Ovary (tissue), 9 donors: ENCODE measurements around the gene KCNK17. TPM values are rescaled to one million over a fixed set of nuclear protein-coding genes. Genes with fewer than 3 reads are reported as not detected.

Experiments used
- DNase-seq, 5 donors: peaks; one replicate each; pipeline ENCODE4 v3.0.0-alpha.2; 2019 to 2020
- H3K27ac ChIP-seq, 2 donors: fragments of 200-600 bp; one replicate each; pipeline versions ENCODE4 v1.5.1 to v1.8.0; 2019 to 2022
- H3K27me3 ChIP-seq: fragments of 200-600 bp; one replicate; pipeline ENCODE4 v1.8.0; 2022
- H3K36me3 ChIP-seq: fragments of 200-600 bp; sonication (generic); one replicate; pipeline ENCODE4 v1.5.1; 2019
- H3K4me1 ChIP-seq: one replicate; pipeline ENCODE4 v1.8.1; 2013; ENCODE audit warnings: mild to moderate bottlenecking, moderate library complexity; ENCODE audit not compliant: insufficient read depth
- H3K4me3 ChIP-seq: fragments of 200-600 bp; sonication (generic); one replicate; pipeline ENCODE4 v1.5.1; 2017
- H3K9me3 ChIP-seq, 2 donors: fragments of 200-600 bp in 1 of 2; sonication (generic) in 1 of 2; one replicate each; pipeline versions ENCODE4 v1.5.1 to v1.8.1; 2013 to 2019; ENCODE audit warnings: mild to moderate bottlenecking in 1 of 2, moderate library complexity in 1 of 2
- CTCF ChIP-seq, 3 donors: fragments of 450-650 bp in 2 of 3; fragments of 200-600 bp in 1 of 3; IDR thresholded peaks; one replicate each; pipeline versions ENCODE4 v1.5.1 to v1.8.0; 2016 to 2022; ENCODE audit warnings: antibody characterized with exemption in 3 of 3, mild to moderate bottlenecking in 1 of 3
- EP300 ChIP-seq: sonication (generic); formaldehyde crosslinking; IDR thresholded peaks from one replicate; pipeline ENCODE4 v1.6.1; 2017; ENCODE audit warnings: antibody characterized with exemption
- POLR2A ChIP-seq: fragments of 450-650 bp; IDR thresholded peaks from one replicate; pipeline ENCODE4 v1.6.1; 2017; ENCODE audit warnings: antibody characterized with exemption, mild to moderate bottlenecking, moderate library complexity
- WGBS, 3 donors: extraction: QIAGEN DNeasy Blood & Tissue Kit in 1 of 3; methylation state at CpG; one replicate each; pipeline versions ENCODE4 v1.1.5 to v1.1.7; 2013 to 2017; 5-methylcytosine and 5-hydroxymethylcytosine counted together
- intact Hi-C, 4 donors: fragments of 100-400 bp; cut with DNase I; formaldehyde crosslinking; loops; one replicate each; pipeline versions ENCODE4 v1.11.0 to v1.15.1; 2022 to 2023
- polyA plus RNA-seq, 2 donors: library from polyadenylated mRNA; stranded (reverse); fragments of 200-250 nt in 1 of 2; fragments of 350-450 nt in 1 of 2; fragmentation: Illumina TruSeq in 1 of 2; extraction: RNeasy Lipid Tissue Mini Kit (QIAGEN cat#74804) in 1 of 2; gene quantifications; one replicate each; pipeline ENCODE4 v1.2.3, GENCODE V29; 2013 to 2014
- total RNA-seq, 7 donors: library from RNA; depleted of rRNA in 2 of 7; stranded (reverse); fragments of >200 nt in 2 of 7; fragmentation: NEBNext Ultra II Directional in 3 of 7; extraction: Animal tissue kit (Norgen Biotek cat#: 25700) in 3 of 7; gene quantifications; one replicate each; pipeline versions ENCODE4 v1.1.0 to v1.2.4, GENCODE V29; 2016 to 2023
- donor health status: DM: no; HTN: no; CAD: no; lungs with moderate emphysema.
- donor health status: DM: no; HTN: no; CAD: no.
- donor health status: Bipolar disorder and iron deficiency.
- donor health status: DM: yes; HTN: yes; CAD: no.
- donor health status: DM: no; HTN: no; CAD: no.
- donor health status: DM: yes; HTN: yes; CAD: no.

The KCNK17 gene
- total and polyA plus RNA-seq, 9 donors: 0.08 to 1.0 (median 0.35) TPM; not detected in 5

GRCh38 chr6:39330476-39330875 is 16.3 kb upstream of the KCNK17 start:
- H3K4me3 ChIP-seq: no peak overlapping the region
- intact Hi-C loops: no loop called here
- H3K36me3 ChIP-seq: no peaks in the 10 kb centered on the region
- no peak for DNase-seq
- no peak for TF ChIP-seq POLR2A
- TF ChIP-seq CTCF (IDR thresholded peaks at IDR 0.05): no peak
- TF ChIP-seq EP300: no peak
- H3K27ac ChIP-seq: no peak overlapping the region
- H3K9me3 ChIP-seq: no peaks in the 10 kb centered on the region
- WGBS, 3 donors: 40 to 46% (median 41%) methylated on average over 3 of the region's 3 CpGs
- no peaks in the 10 kb centered on the region for H3K27me3 ChIP-seq
- H3K4me1 ChIP-seq: no peaks in the 10 kb centered on the region

GRCh38 chr6:39330057-39330456 is 15.8 kb upstream of the KCNK17 start:
- 79 to 85% (median 82%) methylated on average over 3 of the region's 3 CpGs for WGBS, 3 donors
- H3K36me3 ChIP-seq: no peaks in the 10 kb centered on the region
- no peak overlapping the region for H3K27ac ChIP-seq
- intact Hi-C loops: no loop called here
- H3K4me1 ChIP-seq: no peaks in the 10 kb centered on the region
- no peak overlapping the region for H3K4me3 ChIP-seq
- no peaks in the 10 kb centered on the region for H3K27me3 ChIP-seq
- TF ChIP-seq CTCF (IDR thresholded peaks at IDR 0.05) (no peak), POLR2A (no peak), EP300 (no peak)
- no peak for DNase-seq
- no peaks in the 10 kb centered on the region for H3K9me3 ChIP-seq

GRCh38 chr6:39328066-39328465 is 13.8 kb upstream of the KCNK17 start:
- H3K9me3 ChIP-seq: no peaks in the 10 kb centered on the region
- no peak for DNase-seq
- no peak overlapping the region for H3K4me3 ChIP-seq
- H3K27me3 ChIP-seq: no peaks in the 10 kb centered on the region
- H3K4me1 ChIP-seq: no peaks in the 10 kb centered on the region
- 77 to 85% (median 82%) methylated on average over 12 of the region's 12 CpGs for WGBS, 3 donors
- TF ChIP-seq POLR2A (no peak), CTCF (IDR thresholded peaks at IDR 0.05) (no peak), EP300 (no peak)
- intact Hi-C loops: no loop called here
- H3K27ac ChIP-seq: no peak overlapping the region
- no peaks in the 10 kb centered on the region for H3K36me3 ChIP-seq

GRCh38 chr6:39327507-39327906 is 13.3 kb upstream of the KCNK17 start:
- 66 to 69% (median 67%) methylated on average over 5 of the region's 5 CpGs for WGBS, 3 donors
- Histone ChIP-seq H3K4me1 (no peaks in the 10 kb centered on the region), H3K36me3 (no peaks in the 10 kb centered on the region), H3K27ac (no peak overlapping the region), H3K27me3 (no peaks in the 10 kb centered on the region), H3K9me3 (no peaks in the 10 kb centered on the region), H3K4me3 (no peak overlapping the region)
- no peak for TF ChIP-seq EP300
- no peak for TF ChIP-seq POLR2A
- no peak for TF ChIP-seq CTCF (IDR thresholded peaks at IDR 0.05)
- no peak for DNase-seq
- intact Hi-C loops: no loop called here
